OCI-LY3 (cell line): ENCODE data around the gene UBE2E1.

Source experiments
- H2AFZ ChIP-seq: fragments of 200-600, 300-600 bp; shearing (Covaris generic); 2 replicates; pipeline ENCODE4 v1.6.0; 2014; ENCODE audit warnings: antibody characterized with exemption, low read depth, low read length
- H3K27ac ChIP-seq: fragments of 200-600, 300-600 bp; sonication (generic); 2 replicates; pipeline ENCODE4 v1.5.1; 2014; ENCODE audit warnings: mild to moderate bottlenecking, low read length, moderate library complexity, mixed read lengths
- H3K27me3 ChIP-seq: fragments of 200-600, 300-600 bp; sonication (generic); 2 replicates; pipeline ENCODE4 v1.6.1; 2014; ENCODE audit warnings: low read depth, low read length, mixed read lengths
- H3K36me3 ChIP-seq: fragments of 200-600, 300-600 bp; sonication (generic); replicated peaks from 2 replicates; pipeline ENCODE3; 2014; ENCODE audit warnings: low read depth, low read length, mixed read lengths
- H3K4me1 ChIP-seq: fragments of 300-600, 200-600 bp; sonication (generic); 2 replicates; pipeline ENCODE4 v1.6.1; 2014; ENCODE audit warnings: low read length, mixed read lengths
- H3K4me2 ChIP-seq: fragments of 200-600, 300-600 bp; sonication (generic); 2 replicates; pipeline ENCODE4 v1.6.1; 2014; ENCODE audit warnings: low read length, mixed read lengths
- H3K4me3 ChIP-seq: fragments of 300-600, 200-600 bp; sonication (generic); 2 replicates; pipeline ENCODE4 v1.5.1; 2014; ENCODE audit warnings: antibody characterized with exemption, mild to moderate bottlenecking, low read length, moderate library complexity
- H3K79me2 ChIP-seq: fragments of 300-600, 200-600 bp; shearing (Covaris generic); 2 replicates; pipeline ENCODE4 v1.6.1; 2014; ENCODE audit warnings: mild to moderate bottlenecking, low read length, mixed read lengths
- H3K9ac ChIP-seq: fragments of 300-600, 200-600 bp; shearing (Covaris generic); 2 replicates; pipeline ENCODE4 v1.6.0; 2014; ENCODE audit warnings: mild to moderate bottlenecking, low read length, moderate library complexity
- H3K9me3 ChIP-seq: fragments of 200-600, 300-600 bp; shearing (Covaris generic); 2 replicates; pipeline ENCODE4 v1.6.1; 2014; ENCODE audit warnings: low read length, mixed read lengths; ENCODE audit not compliant: insufficient read depth
- H4K20me1 ChIP-seq: fragments of 200-600, 300-600 bp; sonication (generic); 2 replicates; pipeline ENCODE4 v1.6.1; 2016; ENCODE audit warnings: low read length, mixed read lengths; ENCODE audit not compliant: insufficient read depth
- EZH2phosphoT487 ChIP-seq: fragments of 200-600 bp; shearing (Covaris generic); IDR thresholded peaks from 2 replicates; pipeline ENCODE4 v1.6.1; 2018; ENCODE audit warnings: antibody characterized with exemption, mixed run types, low read depth
- TF ChIP-seq, protein P1 (sequence below): fragments of 200-600, 300-600 bp; sonication (generic); IDR thresholded peaks from 2 replicates; pipeline ENCODE4 v1.5.1; 2014; ENCODE audit warnings: antibody characterized with exemption, low read length, low read depth

The UBE2E1 gene

DNA sequence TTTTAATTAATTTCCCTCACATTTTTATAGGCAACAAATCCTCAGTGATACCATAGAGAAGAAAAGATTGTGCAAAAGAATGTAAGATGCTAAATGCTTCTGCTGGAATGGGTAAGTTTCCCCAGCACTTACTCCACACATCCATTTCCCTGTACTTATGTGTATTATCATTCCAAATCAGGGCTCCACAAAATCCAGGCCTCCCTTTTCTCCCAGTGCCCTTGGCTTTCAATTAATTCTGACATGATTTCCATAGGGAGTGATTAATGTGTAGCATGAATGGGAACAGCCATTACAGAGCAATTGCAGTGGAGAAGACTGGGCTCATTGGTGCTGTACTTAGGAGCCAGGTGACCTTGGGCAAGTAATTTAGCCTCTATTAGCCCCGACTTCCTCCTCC lies 41.3 kb upstream of the UBE2E1 start:
- Histone ChIP-seq H3K9ac (no peak overlapping the region), H3K4me2 (no peak overlapping the region), H3K36me3 (no peaks in the 10 kb centered on the region), H3K27me3 (peaks cover 15% of the 10 kb centered on the region; the same call in 1 of the 2 replicates), H4K20me1 (no peaks in the 10 kb centered on the region), H3K27ac (no peak overlapping the region), H3K9me3 (no peaks in the 10 kb centered on the region), H3K79me2 (no peaks in the 10 kb centered on the region), H3K4me3 (no peak overlapping the region), H2AFZ (no peak overlapping the region), H3K4me1 (peaks cover 32% of the 10 kb centered on the region)
- TF ChIP-seq, protein P1, sequence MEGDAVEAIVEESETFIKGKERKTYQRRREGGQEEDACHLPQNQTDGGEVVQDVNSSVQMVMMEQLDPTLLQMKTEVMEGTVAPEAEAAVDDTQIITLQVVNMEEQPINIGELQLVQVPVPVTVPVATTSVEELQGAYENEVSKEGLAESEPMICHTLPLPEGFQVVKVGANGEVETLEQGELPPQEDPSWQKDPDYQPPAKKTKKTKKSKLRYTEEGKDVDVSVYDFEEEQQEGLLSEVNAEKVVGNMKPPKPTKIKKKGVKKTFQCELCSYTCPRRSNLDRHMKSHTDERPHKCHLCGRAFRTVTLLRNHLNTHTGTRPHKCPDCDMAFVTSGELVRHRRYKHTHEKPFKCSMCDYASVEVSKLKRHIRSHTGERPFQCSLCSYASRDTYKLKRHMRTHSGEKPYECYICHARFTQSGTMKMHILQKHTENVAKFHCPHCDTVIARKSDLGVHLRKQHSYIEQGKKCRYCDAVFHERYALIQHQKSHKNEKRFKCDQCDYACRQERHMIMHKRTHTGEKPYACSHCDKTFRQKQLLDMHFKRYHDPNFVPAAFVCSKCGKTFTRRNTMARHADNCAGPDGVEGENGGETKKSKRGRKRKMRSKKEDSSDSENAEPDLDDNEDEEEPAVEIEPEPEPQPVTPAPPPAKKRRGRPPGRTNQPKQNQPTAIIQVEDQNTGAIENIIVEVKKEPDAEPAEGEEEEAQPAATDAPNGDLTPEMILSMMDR: no peak
- TF ChIP-seq EZH2phosphoT487: no peak

DNA sequence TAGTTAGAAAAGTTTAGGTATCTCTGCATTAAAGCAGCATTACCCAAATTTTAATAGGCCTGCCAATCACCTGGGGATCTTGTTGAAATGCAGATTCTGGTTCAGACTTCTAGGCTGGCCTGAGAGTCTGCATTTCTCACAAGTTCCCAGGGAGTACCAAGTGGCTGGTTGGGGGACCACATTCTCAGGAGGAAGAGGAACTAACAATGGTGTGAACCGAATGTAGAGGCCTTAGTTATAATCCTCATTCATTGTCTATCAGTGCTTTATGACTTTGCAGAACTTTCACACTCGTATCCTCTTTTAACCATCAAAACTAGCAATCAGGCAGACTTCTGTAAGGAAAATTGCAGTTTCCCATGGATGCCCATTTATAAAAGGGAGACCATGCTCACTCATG lies 38.2 kb upstream of the UBE2E1 start:
- Histone ChIP-seq H3K4me3 (no peak overlapping the region), H2AFZ (no peak overlapping the region), H3K36me3 (no peaks in the 10 kb centered on the region), H3K9me3 (no peaks in the 10 kb centered on the region), H3K27ac (no peak overlapping the region), H3K9ac (no peak overlapping the region), H3K79me2 (no peaks in the 10 kb centered on the region), H3K27me3 (peaks cover 26% of the 10 kb centered on the region), H3K4me2 (no peak overlapping the region), H4K20me1 (no peaks in the 10 kb centered on the region), H3K4me1 (peaks cover 8% of the 10 kb centered on the region)
- TF ChIP-seq EZH2phosphoT487: no peak
- TF ChIP-seq, protein P1: no peak

DNA sequence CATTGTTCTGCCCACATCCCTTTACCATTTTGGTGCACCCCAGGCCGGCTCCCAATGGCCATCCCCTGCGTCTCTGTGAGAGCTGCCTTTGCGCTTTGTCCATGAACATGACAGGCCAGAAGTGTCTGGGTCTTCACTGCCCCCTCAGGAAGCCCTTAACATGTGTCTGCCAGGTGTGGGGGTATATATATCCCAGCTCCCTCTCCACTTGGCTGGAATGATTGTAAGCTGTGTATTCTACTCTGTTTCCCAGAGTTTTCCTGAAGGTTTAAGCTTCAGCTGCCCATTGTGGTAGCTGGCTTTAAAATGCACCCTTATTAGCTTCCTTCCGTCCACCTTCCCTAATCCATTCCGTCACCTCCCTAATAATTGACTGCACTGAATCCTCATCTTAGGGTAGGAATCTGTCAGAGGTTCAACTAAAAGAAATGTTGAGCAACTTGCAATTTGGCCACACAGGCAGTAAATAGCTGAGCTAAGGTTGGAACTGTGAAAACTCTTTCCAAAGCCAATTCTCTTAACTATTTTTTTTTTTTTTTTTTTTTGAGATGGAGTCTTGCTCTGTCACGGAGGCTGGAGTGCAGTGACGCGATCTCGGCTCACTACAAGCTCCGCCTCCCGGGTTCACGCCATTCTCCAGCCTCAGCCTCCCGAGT lies 30.4 kb upstream of the UBE2E1 start:
- Histone ChIP-seq H4K20me1 (no peaks in the 10 kb centered on the region), H3K79me2 (no peaks in the 10 kb centered on the region), H3K27me3 (peaks cover 20% of the 10 kb centered on the region), H3K36me3 (no peaks in the 10 kb centered on the region), H3K4me1 (peaks cover 9% of the 10 kb centered on the region), H3K4me3 (no peak overlapping the region), H3K9me3 (no peaks in the 10 kb centered on the region), H3K9ac (no peak overlapping the region), H2AFZ (no peak overlapping the region), H3K27ac (no peak overlapping the region), H3K4me2 (no peak overlapping the region)
- TF ChIP-seq, protein P1: no peak
- no peak for TF ChIP-seq EZH2phosphoT487

DNA sequence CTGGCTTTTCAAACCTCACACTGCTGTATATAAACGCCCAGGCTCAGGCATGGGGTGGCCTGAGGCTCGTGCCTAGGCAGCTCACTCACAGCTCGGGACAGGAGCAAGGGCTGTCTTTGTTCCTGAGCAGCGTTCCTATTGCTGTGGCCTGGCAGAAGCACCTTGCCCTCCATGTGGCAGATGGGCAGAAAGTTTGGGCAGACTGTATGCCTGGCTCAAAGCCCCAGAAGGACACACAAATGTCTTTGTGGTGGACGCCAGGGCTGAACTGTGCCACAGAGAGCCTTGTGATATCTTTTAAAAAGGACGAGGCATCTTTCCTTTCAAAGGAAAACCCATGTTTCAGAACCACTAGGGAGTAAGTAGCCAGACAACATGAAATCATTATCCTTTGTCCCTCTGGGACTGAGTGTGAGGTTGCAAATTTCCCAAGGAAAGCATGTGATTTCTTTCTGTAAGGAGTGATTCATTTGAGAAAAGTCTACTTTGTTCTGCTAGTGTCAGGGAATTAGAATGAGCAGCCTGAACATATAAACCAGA lies 29.3 kb upstream of the UBE2E1 start:
- peaks cover 15% of the 10 kb centered on the region for H3K4me1 ChIP-seq
- H3K4me3 ChIP-seq: no peak overlapping the region
- H3K27ac ChIP-seq: no peak overlapping the region
- no peaks in the 10 kb centered on the region for H3K79me2 ChIP-seq
- peaks cover 27% of the 10 kb centered on the region for H3K27me3 ChIP-seq
- TF ChIP-seq, protein P1: no peak
- TF ChIP-seq EZH2phosphoT487: no peak
- no peak overlapping the region for H2AFZ ChIP-seq
- no peaks in the 10 kb centered on the region for H3K36me3 ChIP-seq
- no peaks in the 10 kb centered on the region for H3K9me3 ChIP-seq
- H4K20me1 ChIP-seq: no peaks in the 10 kb centered on the region
- H3K4me2 ChIP-seq: no peak overlapping the region
- H3K9ac ChIP-seq: no peak overlapping the region
